Activated naive CD8-positive, alpha-beta T cell treated with anti-CD3 and anti-CD28 coated beads for 36 hours (primary cell): ENCODE results near the gene MAPK8IP1. TPM values are rescaled to one million over a fixed set of nuclear protein-coding genes. Genes with fewer than 3 reads are reported as not detected.

Source experiments
- DNase-seq: peaks from one replicate; pipeline ENCODE4 v3.0.0; 2021
- H3K27ac Mint-ChIP-seq: one replicate; pipeline ENCODE4 v1.8.0; 2022; ENCODE audit warnings: mild to moderate bottlenecking, moderate library complexity, mixed read lengths
- H3K27me3 Mint-ChIP-seq: one replicate; pipeline ENCODE4 v1.8.0; 2022; ENCODE audit warnings: mild to moderate bottlenecking, mixed read lengths
- H3K36me3 Mint-ChIP-seq: one replicate; pipeline ENCODE4 v1.8.0; 2021; ENCODE audit warnings: mild to moderate bottlenecking, mixed read lengths
- H3K4me1 Mint-ChIP-seq: one replicate; pipeline ENCODE4 v1.8.0; 2021; ENCODE audit warnings: mixed read lengths
- H3K4me3 Mint-ChIP-seq: one replicate; pipeline ENCODE4 v1.8.0; 2022; ENCODE audit warnings: mild to moderate bottlenecking, moderate library complexity, mixed read lengths
- H3K9me3 Mint-ChIP-seq: one replicate; pipeline ENCODE4 v1.8.0; 2022; ENCODE audit warnings: mixed read lengths
- total RNA-seq, 2 experiments: library from RNA; stranded (reverse); gene quantifications; one replicate each; pipeline ENCODE4 v1.2.3, GENCODE V29; 2021

MAPK8IP1 gene
- total RNA-seq, 2 experiments from 2014 or later, result 0.54 to 0.56 TPM

DNA sequence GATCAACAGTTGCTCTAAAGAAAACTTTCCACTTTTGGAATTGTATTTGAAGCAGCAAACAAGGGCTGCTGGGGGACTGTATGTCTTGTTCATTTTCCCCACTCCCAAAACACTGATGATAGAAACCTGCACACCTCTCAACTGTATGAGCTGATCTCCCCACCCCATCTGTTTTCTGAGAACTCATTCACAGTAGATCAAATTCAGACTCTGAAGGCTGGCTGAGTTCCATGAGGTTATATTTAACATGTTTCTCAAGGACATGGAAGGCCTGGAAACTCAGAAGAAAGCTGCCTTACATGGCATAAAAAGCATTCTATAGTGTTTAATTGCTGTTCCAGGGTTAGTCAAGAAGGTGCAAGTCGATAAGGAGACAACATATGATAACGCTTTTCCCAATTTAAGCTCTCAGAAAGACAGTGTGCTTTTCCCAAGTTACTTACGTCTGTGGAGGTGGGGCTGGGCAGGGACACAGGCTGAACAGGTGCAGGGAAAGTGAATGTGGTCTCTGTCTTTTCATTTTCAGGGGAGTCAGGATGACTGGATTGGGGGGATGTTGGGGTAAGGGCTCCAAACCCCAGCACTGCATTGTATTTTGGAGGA is 60.0 kb downstream of the MAPK8IP1 start:
- DNase-seq, result no peak
- Mint-ChIP-seq H3K27ac (no peak overlapping the region), H3K27me3 (no peaks in the 10 kb centered on the region), H3K9me3 (no peaks in the 10 kb centered on the region), H3K36me3 (peaks cover 4% of the 10 kb centered on the region), H3K4me3 (no peak overlapping the region), H3K4me1 (no peaks in the 10 kb centered on the region)

DNA sequence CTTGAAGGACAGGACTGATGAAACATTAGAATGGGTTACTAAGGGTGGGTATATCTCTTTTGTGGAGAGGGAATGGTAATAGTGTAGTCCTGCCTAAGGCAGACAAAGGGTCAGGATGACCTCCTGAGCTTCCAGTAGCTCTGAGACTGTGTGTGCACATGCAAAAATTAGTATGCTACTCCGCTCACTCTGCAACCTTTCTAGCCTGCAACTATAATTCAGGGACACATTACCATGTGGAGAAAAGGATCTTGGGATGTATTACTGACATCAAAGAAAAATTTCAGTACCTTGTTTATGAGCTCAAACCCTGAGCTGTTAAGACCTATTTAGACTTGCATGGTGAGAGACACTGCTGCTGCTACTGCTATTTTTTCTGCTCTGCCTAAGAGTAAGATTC is 62.4 kb downstream of the MAPK8IP1 start:
- no peak overlapping the region for H3K4me3 Mint-ChIP-seq
- no peak for DNase-seq
- peaks cover 4% of the 10 kb centered on the region for H3K36me3 Mint-ChIP-seq
- no peaks in the 10 kb centered on the region for H3K4me1 Mint-ChIP-seq
- no peak overlapping the region for H3K27ac Mint-ChIP-seq
- no peaks in the 10 kb centered on the region for H3K27me3 Mint-ChIP-seq
- no peaks in the 10 kb centered on the region for H3K9me3 Mint-ChIP-seq

DNA sequence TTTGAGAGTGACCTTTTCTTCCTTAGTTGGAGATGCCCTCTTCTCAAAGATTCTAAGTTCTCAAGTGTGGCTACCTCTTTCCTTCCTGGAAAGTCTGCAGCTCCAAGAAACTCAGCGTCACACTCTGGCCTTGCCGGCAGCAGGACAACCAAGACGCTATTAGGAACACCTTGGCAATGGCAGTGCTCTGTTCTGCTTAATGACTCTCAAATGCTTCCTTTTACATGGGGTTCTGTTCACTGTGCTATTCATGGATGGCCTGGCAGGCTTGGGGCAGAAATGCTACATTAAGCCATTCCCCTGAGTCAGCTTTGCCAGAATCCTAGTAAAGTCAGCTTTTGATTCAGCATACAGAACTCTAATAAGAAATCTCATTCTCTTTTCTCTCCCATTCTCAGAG is 62.9 kb downstream of the MAPK8IP1 start:
- no peaks in the 10 kb centered on the region for H3K4me1 Mint-ChIP-seq
- H3K9me3 Mint-ChIP-seq, result no peaks in the 10 kb centered on the region
- H3K27ac Mint-ChIP-seq, result no peak overlapping the region
- H3K36me3 Mint-ChIP-seq, result peaks cover 4% of the 10 kb centered on the region
- no peak overlapping the region for H3K4me3 Mint-ChIP-seq
- DNase-seq, result no peak
- no peaks in the 10 kb centered on the region for H3K27me3 Mint-ChIP-seq

DNA sequence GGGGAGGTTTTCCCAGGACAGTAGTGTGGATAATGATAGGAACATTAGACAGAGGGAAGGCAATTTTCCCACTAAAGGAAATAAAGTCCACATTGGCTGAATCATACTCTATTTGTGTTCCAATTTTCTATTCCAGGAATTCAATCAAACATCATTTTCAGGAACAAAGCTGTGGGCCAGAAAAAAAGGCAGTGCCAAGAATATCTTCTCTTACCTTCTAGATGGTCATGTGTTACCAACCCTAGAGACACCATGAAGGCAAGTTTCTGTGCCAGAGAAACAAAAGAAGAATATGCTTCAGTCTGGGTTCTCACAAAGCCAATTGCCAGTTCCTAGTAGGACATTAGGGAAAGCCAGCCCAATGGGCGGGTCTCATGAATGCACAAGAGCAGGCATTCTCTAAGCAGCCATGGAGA is 64.5 kb downstream of the MAPK8IP1 start:
- H3K27me3 Mint-ChIP-seq, result no peaks in the 10 kb centered on the region
- H3K27ac Mint-ChIP-seq, result no peak overlapping the region
- no peaks in the 10 kb centered on the region for H3K4me1 Mint-ChIP-seq
- peaks cover 4% of the 10 kb centered on the region for H3K36me3 Mint-ChIP-seq
- no peaks in the 10 kb centered on the region for H3K9me3 Mint-ChIP-seq
- DNase-seq, result no peak
- no peak overlapping the region for H3K4me3 Mint-ChIP-seq

Other genes with a start within 250 kb of the MAPK8IP1 start
- not detected for gene CHST1, start 220.0 kb upstream of the MAPK8IP1 start, total RNA-seq
- gene SLC35C1, start 80.5 kb upstream of the MAPK8IP1 start, total RNA-seq, result 10 to 100 TPM; 12.1 to 12.6 TPM
- 10 to 100 TPM; 10.6 to 14.7 TPM for gene CRY2, start 38.2 kb upstream of the MAPK8IP1 start, total RNA-seq
- under 1 TPM; 0.60 to 0.80 TPM for gene FREY1, start 21.6 kb downstream of the MAPK8IP1 start, total RNA-seq
- gene PEX16, start 32.2 kb downstream of the MAPK8IP1 start, total RNA-seq, result 10 to 100 TPM; 34.8 to 43.5 TPM
- gene LARGE2, start 37.0 kb downstream of the MAPK8IP1 start, total RNA-seq, result 1 to 10 TPM; 1.2 to 1.5 TPM
- 10 to 100 TPM; 24.8 to 29.7 TPM for gene PHF21A, start 235.8 kb downstream of the MAPK8IP1 start, total RNA-seq